Measurements from ENCODE around the gene ANXA3. TPM values are rescaled to one million over a fixed set of nuclear protein-coding genes. Genes with fewer than 3 reads are reported as not detected.

ANXA3 gene
- total and polyA plus RNA-seq, 3 donors from 2014 or later: 1.1 to 6.4 (median 3.5) TPM

GRCh38 chr4:78652282-78652876 is 100.8 kb downstream of the ANXA3 start:
- no peaks in the 10 kb centered on the region for H3K27me3 ChIP-seq
- no peaks in the 10 kb centered on the region for H3K4me1 ChIP-seq
- no peak for DNase-seq
- intact Hi-C loops (cut with DNase I; ENCODE audit: low total_unique reads): no loop called here
- H3K9me3 ChIP-seq: no peaks in the 10 kb centered on the region
- H3K36me3 ChIP-seq (ENCODE audit: low read depth, missing control alignments): no peaks in the 10 kb centered on the region
- H3K4me3 ChIP-seq: no peak overlapping the region
- 68 to 73% methylated on average over 1 of the region's 1 CpG for WGBS, 2 donors
- no peak overlapping the region for H3K27ac ChIP-seq
- TF ChIP-seq, protein P1, sequence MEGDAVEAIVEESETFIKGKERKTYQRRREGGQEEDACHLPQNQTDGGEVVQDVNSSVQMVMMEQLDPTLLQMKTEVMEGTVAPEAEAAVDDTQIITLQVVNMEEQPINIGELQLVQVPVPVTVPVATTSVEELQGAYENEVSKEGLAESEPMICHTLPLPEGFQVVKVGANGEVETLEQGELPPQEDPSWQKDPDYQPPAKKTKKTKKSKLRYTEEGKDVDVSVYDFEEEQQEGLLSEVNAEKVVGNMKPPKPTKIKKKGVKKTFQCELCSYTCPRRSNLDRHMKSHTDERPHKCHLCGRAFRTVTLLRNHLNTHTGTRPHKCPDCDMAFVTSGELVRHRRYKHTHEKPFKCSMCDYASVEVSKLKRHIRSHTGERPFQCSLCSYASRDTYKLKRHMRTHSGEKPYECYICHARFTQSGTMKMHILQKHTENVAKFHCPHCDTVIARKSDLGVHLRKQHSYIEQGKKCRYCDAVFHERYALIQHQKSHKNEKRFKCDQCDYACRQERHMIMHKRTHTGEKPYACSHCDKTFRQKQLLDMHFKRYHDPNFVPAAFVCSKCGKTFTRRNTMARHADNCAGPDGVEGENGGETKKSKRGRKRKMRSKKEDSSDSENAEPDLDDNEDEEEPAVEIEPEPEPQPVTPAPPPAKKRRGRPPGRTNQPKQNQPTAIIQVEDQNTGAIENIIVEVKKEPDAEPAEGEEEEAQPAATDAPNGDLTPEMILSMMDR (IDR thresholded peaks at IDR 0.05): no peak
- no peak for TF ChIP-seq POLR2A (IDR thresholded peaks at IDR 0.05)

GRCh38 chr4:78653655-78654054 is 102.1 kb downstream of the ANXA3 start:
- WGBS, 2 donors: 36 to 48% methylated on average over 2 of the region's 2 CpGs
- DNase-seq: no peak
- Histone ChIP-seq H3K27me3 (no peaks in the 10 kb centered on the region), H3K4me1 (no peaks in the 10 kb centered on the region), H3K4me3 (no peak overlapping the region), H3K9me3 (no peaks in the 10 kb centered on the region), H3K36me3 (ENCODE audit: low read depth, missing control alignments) (no peaks in the 10 kb centered on the region), H3K27ac (no peak overlapping the region)
- intact Hi-C loops (cut with DNase I; ENCODE audit: low total_unique reads): no loop called here
- TF ChIP-seq POLR2A (IDR thresholded peaks at IDR 0.05): no peak
- TF ChIP-seq, protein P1 (IDR thresholded peaks at IDR 0.05): no peak

DNA sequence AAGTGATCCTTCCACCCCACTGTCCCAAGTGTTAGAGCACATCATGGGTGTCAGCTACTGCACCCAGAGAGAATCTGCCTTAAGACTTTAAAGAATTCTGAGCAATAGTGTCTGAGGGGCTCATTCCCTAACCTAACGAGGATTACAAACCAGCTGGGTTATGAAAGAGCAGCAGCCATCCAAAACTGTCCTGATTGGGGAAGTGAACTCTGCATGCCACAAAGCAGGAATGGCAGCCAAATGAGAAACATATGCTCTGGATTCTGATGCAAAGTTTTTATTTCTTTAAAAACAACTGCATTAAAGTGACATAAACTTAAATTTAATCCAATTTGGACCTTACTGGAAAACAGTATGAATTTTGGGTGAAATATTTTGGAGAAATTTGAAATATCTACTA is 103.2 kb downstream of the ANXA3 start:
- no peak overlapping the region for H3K27ac ChIP-seq
- no peak for TF ChIP-seq POLR2A (IDR thresholded peaks at IDR 0.05)
- TF ChIP-seq, protein P1 (IDR thresholded peaks at IDR 0.05): no peak
- no peak overlapping the region for H3K4me3 ChIP-seq
- WGBS, 2 donors: 60 to 67% methylated on average over 1 of the region's 1 CpG
- no peaks in the 10 kb centered on the region for H3K4me1 ChIP-seq
- H3K36me3 ChIP-seq (ENCODE audit: low read depth, missing control alignments): no peaks in the 10 kb centered on the region
- no peak for DNase-seq
- H3K9me3 ChIP-seq: no peaks in the 10 kb centered on the region
- no peaks in the 10 kb centered on the region for H3K27me3 ChIP-seq
- intact Hi-C loops (cut with DNase I; ENCODE audit: low total_unique reads): no loop called here

DNA sequence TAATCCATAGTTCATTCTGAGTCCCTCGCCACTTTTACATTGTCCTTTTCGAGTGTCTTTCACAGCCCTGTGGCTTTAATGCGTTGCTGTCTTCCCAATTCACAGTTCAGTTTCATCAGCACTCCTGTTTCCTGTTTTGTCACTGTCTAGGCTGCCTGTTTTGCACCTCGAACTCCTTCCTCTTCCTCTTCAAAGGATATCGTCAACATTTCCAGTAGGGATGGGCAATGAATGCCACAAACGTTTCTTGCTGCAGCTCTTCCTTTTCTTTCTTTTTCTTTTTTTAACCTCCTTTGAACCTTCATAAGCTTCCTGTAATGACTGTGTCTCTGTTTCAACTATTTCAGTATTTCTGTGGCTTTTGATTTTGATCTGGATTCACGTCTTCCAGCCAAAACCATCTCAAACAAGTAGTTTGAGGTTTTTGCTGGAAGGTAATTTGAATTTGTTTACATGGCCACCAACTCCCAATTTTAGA is 105.4 kb downstream of the ANXA3 start:
- intact Hi-C loops (cut with DNase I; ENCODE audit: low total_unique reads): no loop called here
- no peak overlapping the region for H3K27ac ChIP-seq
- TF ChIP-seq, protein P1 (IDR thresholded peaks at IDR 0.05): no peak
- TF ChIP-seq POLR2A (IDR thresholded peaks at IDR 0.05): no peak
- no peak overlapping the region for H3K4me3 ChIP-seq
- 74 to 77% methylated on average over 7 of the region's 7 CpGs for WGBS, 2 donors
- no peaks in the 10 kb centered on the region for H3K9me3 ChIP-seq
- no peaks in the 10 kb centered on the region for H3K27me3 ChIP-seq
- DNase-seq: no peak
- H3K4me1 ChIP-seq: no peaks in the 10 kb centered on the region
- H3K36me3 ChIP-seq (ENCODE audit: low read depth, missing control alignments): no peaks in the 10 kb centered on the region

- no peaks in the 10 kb centered on the region for H3K36me3 ChIP-seq (ENCODE audit: low read depth, missing control alignments)
- DNase-seq: no peak
- intact Hi-C loops (cut with DNase I; ENCODE audit: low total_unique reads): no loop called here
- H3K4me1 ChIP-seq: no peaks in the 10 kb centered on the region
- H3K4me3 ChIP-seq: no peak overlapping the region
- 81 to 83% methylated on average over 1 of the region's 1 CpG for WGBS, 2 donors
- no peaks in the 10 kb centered on the region for H3K9me3 ChIP-seq
- no peak for TF ChIP-seq POLR2A (IDR thresholded peaks at IDR 0.05)
- TF ChIP-seq, protein P1 (IDR thresholded peaks at IDR 0.05): no peak
- no peak overlapping the region for H3K27ac ChIP-seq
- H3K27me3 ChIP-seq: no peaks in the 10 kb centered on the region
Measured at GRCh38 chr4:78659264-78659663, 107.7 kb downstream of the ANXA3 start.
